Measurements from ENCODE around the gene TRAF6.

Gene TRAF6

DNA sequence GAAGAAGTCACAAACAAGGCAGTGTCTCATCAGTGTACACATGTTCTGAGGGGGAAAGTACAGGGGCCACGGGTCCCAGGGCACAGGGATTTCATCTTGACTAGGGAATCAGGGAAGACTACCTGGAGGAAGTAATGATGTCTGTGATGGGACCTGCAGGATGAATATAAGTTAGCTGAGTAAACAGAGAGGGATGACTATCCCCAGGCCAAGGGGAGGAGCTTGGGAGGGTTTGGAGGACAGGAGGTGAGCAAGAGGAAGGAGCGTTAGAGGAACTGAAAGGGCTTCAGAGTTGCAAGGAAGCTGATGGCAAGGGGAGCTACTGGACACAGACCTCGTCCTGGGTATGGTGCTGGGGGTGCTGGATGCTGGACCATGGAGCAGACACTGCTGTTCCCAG, 56.4 kb downstream of the TRAF6 start:
- no peak for DNase-seq (ENCODE audit: low read depth)
- TF ChIP-seq, protein P1, sequence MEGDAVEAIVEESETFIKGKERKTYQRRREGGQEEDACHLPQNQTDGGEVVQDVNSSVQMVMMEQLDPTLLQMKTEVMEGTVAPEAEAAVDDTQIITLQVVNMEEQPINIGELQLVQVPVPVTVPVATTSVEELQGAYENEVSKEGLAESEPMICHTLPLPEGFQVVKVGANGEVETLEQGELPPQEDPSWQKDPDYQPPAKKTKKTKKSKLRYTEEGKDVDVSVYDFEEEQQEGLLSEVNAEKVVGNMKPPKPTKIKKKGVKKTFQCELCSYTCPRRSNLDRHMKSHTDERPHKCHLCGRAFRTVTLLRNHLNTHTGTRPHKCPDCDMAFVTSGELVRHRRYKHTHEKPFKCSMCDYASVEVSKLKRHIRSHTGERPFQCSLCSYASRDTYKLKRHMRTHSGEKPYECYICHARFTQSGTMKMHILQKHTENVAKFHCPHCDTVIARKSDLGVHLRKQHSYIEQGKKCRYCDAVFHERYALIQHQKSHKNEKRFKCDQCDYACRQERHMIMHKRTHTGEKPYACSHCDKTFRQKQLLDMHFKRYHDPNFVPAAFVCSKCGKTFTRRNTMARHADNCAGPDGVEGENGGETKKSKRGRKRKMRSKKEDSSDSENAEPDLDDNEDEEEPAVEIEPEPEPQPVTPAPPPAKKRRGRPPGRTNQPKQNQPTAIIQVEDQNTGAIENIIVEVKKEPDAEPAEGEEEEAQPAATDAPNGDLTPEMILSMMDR (IDR thresholded peaks at IDR 0.05; ENCODE audit: control insufficient read depth, extremely low read depth, insufficient read depth), result no peak
- no peak overlapping the region for H3K4me3 ChIP-seq (ENCODE audit: low read depth, low read length)

DNA sequence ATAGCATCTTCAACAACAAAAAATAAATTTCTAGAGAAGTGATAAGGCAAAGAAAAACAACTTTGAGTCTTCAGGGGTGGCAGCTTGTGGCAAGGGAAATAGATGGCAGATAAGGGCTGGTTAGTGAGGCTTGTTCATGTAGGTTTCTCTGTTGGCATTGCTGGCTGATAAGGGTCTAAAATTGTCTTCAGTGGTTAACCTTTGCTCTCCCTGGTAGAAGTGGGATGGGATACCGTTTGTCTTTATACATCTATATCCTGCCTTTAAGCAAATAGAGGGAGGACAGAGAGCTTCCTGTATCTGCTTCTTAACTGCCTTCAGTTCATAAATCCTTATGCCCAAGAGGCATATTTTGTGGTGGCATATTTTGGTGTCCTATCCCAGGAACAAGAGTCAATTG, 57.1 kb downstream of the TRAF6 start:
- no peak overlapping the region for H3K4me3 ChIP-seq (ENCODE audit: low read depth, low read length)
- TF ChIP-seq, protein P1 (IDR thresholded peaks at IDR 0.05; ENCODE audit: control insufficient read depth, extremely low read depth, insufficient read depth), result no peak
- DNase-seq (ENCODE audit: low read depth), result no peak

DNA sequence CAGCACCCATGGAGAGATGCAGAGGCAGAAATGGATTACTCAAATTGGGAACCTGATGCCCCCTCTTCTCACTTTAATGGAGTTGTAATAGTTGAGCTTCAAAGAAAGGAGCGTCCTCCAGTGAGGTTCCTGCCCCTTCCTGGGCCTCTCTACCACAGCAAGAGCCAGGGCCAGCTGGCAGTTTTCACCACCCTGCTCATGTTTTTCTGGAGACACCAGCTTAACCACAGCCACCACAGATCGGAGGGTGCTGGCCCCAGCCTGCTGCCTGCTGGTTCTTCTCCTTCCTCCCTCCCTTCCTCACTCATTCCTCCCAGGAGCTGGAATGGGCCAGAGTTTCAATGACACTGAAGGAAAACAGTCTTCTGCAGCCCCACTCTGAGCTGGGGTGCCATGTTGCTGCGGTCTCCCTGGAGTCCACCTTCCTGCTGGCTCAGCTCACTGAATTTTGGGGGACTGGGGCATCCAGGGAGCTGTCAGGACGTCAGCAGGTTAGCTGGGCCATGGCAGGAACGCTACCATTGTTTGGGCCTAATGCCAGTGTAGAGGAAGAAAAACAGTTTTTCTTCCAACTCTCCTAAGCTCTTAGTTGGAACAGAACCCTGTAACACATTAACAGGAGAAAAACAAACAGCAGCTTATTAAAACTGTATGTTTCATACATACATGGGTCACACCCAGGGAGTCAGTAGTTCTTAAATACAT, 57.7 kb downstream of the TRAF6 start:
- DNase-seq (ENCODE audit: low read depth), result no peak
- no peak overlapping the region for H3K4me3 ChIP-seq (ENCODE audit: low read depth, low read length)
- TF ChIP-seq, protein P1 (IDR thresholded peaks at IDR 0.05; ENCODE audit: control insufficient read depth, extremely low read depth, insufficient read depth), result no peak

DNA sequence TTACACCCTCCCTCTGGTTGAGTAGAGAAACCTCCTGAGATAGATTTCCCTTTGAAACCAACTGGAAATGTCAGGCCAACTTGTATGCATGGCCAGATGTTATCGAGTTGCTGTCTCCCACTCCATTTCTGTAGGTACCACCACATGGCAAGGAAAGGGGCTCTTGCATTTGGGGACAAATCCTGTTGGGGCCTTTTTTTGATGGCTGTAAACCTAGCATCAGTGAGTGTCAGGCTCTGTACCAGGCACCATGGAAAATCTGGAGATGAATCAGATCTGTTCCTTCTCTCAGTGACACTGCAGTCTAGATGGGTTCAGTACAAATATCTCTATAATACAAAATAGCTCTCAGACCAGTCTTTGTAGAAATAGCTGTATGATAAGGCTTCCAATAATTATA, 58.4 kb downstream of the TRAF6 start:
- TF ChIP-seq, protein P1 (IDR thresholded peaks at IDR 0.05; ENCODE audit: control insufficient read depth, extremely low read depth, insufficient read depth), result no peak
- no peak overlapping the region for H3K4me3 ChIP-seq (ENCODE audit: low read depth, low read length)
- DNase-seq (ENCODE audit: low read depth), result no peak

DNA sequence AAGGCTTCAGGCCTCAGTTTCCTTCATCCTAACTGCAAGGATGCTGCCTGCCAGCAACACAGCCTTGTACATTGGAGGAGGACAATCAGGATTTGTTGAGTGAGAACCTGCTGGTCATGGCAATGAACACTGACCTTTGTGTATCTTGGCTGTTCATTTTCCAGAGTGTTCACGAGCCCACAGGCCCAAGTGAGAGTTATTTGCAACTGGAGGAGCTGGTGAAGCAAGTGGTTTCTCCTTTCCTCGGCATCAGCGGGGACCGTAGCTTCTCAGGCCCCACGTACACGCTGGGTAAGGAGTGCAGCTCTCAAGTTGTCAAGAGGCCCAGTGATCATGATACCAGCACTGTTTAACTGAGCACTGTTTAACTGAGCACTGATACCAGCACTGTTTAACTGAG, 59.0 kb downstream of the TRAF6 start:
- DNase-seq (ENCODE audit: low read depth), result no peak
- TF ChIP-seq, protein P1 (IDR thresholded peaks at IDR 0.05; ENCODE audit: control insufficient read depth, extremely low read depth, insufficient read depth), result no peak
- H3K4me3 ChIP-seq (ENCODE audit: low read depth, low read length), result no peak overlapping the region

DNA sequence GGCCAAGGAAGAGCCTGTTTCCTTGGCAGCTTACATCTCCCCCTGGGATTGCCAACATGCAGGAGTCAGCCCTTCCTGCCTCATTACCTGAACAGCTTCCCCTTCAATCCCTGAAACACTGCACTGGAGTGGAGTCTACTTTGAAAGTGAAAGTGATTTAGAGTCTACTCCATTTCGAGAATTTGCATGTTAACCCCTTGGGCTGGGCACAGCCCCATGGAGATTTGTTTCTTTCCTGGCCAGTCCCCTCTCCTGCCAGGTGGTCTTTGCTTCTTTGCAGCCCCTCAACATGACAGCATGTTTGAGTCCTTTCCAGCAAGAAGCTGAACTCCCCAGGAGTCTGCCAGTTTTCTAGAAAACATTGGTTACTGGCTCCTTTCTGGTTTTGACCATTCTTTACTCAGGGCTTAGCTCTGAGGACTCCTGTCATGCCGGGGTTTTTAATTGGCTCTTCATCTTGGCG, 59.9 kb downstream of the TRAF6 start:
- TF ChIP-seq, protein P1 (IDR thresholded peaks at IDR 0.05; ENCODE audit: control insufficient read depth, extremely low read depth, insufficient read depth), result no peak
- no peak overlapping the region for H3K4me3 ChIP-seq (ENCODE audit: low read depth, low read length)
- DNase-seq (ENCODE audit: low read depth), result no peak

DNA sequence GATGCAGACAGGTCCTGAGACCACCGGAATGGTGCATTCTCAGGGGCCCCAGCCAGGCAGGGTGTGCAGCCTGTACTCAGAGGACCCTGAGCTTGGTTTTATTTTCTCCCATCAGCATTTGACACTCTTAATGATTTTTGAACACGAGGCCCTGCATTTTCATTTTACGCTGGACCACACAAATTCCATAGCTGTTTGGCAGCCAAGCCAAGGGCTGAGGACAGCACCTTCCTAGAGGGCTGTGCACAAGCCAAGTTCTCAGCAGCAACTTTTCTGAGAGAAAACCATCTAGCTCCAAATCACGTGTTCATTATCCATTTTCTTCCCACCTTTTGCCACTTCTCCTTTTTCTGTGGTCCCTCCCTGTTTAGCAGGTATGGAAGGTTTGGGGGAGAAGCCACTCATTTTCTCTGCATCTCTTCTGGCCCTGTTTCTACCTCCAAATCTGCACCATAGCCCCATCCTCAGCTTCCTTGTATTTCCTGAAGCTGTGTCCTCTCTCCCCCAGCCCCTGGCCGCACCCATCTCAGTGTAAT, 60.4 kb downstream of the TRAF6 start:
- DNase-seq (ENCODE audit: low read depth), result no peak
- H3K4me3 ChIP-seq (ENCODE audit: low read depth, low read length), result no peak overlapping the region
- TF ChIP-seq, protein P1 (IDR thresholded peaks at IDR 0.05; ENCODE audit: control insufficient read depth, extremely low read depth, insufficient read depth), result no peak

Data from LNCaP clone FGC (cell line).